K562 (cell line): ENCODE measurements around the gene STARD13. TPM values are rescaled to one million over a fixed set of nuclear protein-coding genes. Genes with fewer than 3 reads are reported as not detected.

Source experiments
- ATAC-seq: fragments of 200-7000 bp; cut with Tn5 transposase; 3 replicates; pipeline ENCODE4 v1.9.1; 2020; ENCODE audit warnings: moderate library complexity
- BruUV-seq: library from RNA; stranded (reverse); fragments of 400-500 nt; replicated peaks from 2 replicates; lab custom pipeline; 2021; lab: Mats Ljungman, UMichigan
- CTCF ChIA-PET: fragments of 300-600 bp; formaldehyde crosslinking; extraction: SDS; loops from one replicate; lab custom pipeline; 2021; ENCODE audit warnings: low intra/inter-chr PET ratio; lab: Yijun Ruan, JAX
- POLR2A ChIA-PET: fragments of 300-600, 350-650 bp; sonication (Branson Sonifier 250); formaldehyde crosslinking; extraction: SDS; loops from one replicate; lab custom pipeline; 2021; ENCODE audit warnings: antibody characterized with exemption, inconsistent platforms; lab: Yijun Ruan, JAX
- DNase-seq, 4 experiments: peaks; one replicate each; pipeline versions ENCODE4 v3.0.0 to v3.0.0-alpha.2; 2011 to 2018; ENCODE audit warnings: low spot score in 3 of 4, mixed read lengths in 3 of 4; ENCODE audit errors: extremely low read depth in 1 of 4
- FAIRE-seq: peaks from 2 replicates; lab custom pipeline; 2011; peaks lifted over from hg19 to GRCh38; lab: Jason Lieb, UNC
- H2AFZ ChIP-seq: 2 replicates; pipeline ENCODE4 v1.6.0; 2011; ENCODE audit warnings: low read depth, low read length, control low read depth, inconsistent platforms
- H3K27ac ChIP-seq: fragments of 200-600 bp; 3 replicates; pipeline ENCODE4 v1.8.0; 2011; ENCODE audit warnings: low read depth, mild to moderate bottlenecking, control low read depth, inconsistent platforms, low read length, moderate library complexity, mixed read lengths; ENCODE audit errors: extremely low read depth
- H3K27me3 ChIP-seq, 2 experiments: fragments of 300-600 bp in 1 of 2; 2 replicates in 1 of 2; 3 replicates in 1 of 2; pipeline versions ENCODE4 v1.6.0 to v1.8.0; 2011; ENCODE audit warnings: inconsistent platforms in 2 of 2, low read length in 2 of 2, mild to moderate bottlenecking in 1 of 2, mixed read lengths in 1 of 2, moderate library complexity in 1 of 2; ENCODE audit not compliant: control insufficient read depth in 2 of 2, insufficient read depth in 2 of 2
- H3K36me3 ChIP-seq: fragments of 300-600 bp; 3 replicates; pipeline ENCODE4 v1.8.0; 2011; ENCODE audit warnings: mild to moderate bottlenecking, low read length, inconsistent platforms; ENCODE audit not compliant: control insufficient read depth, insufficient read depth
- H3K4me1 ChIP-seq, 2 experiments: fragments of 200-600 bp in 1 of 2; replicated peaks in 1 of 2; 2 replicates in 1 of 2; 3 replicates in 1 of 2; pipeline versions ENCODE4 v1.5.1 to v1.8.0; 2011; ENCODE audit warnings: inconsistent platforms in 2 of 2, low read length in 2 of 2, mild to moderate bottlenecking in 1 of 2, mixed read lengths in 1 of 2, moderate library complexity in 1 of 2; ENCODE audit not compliant: control insufficient read depth in 2 of 2, insufficient read depth in 2 of 2
- H3K4me2 ChIP-seq: 2 replicates; pipeline ENCODE4 v1.6.1; 2011; ENCODE audit warnings: low read length, control low read depth, inconsistent platforms, mixed read lengths; ENCODE audit not compliant: insufficient read depth
- H3K4me3 ChIP-seq: fragments of 200-600 bp; sonication (generic), shearing (Covaris generic); 2 replicates; pipeline ENCODE4 v1.5.1; 2016; ENCODE audit warnings: control low read depth, inconsistent platforms
- H3K79me2 ChIP-seq: fragments of 200-600 bp; 3 replicates; pipeline ENCODE4 v1.8.0; 2011; ENCODE audit warnings: low read length, inconsistent platforms; ENCODE audit not compliant: control insufficient read depth, insufficient read depth
- H3K9ac ChIP-seq, 2 experiments: 2 replicates each; pipeline versions ENCODE4 v1.6.0 to v1.6.1; 2011; ENCODE audit warnings: low read depth in 2 of 2, low read length in 2 of 2, control low read depth in 1 of 2, inconsistent platforms in 1 of 2, mild to moderate bottlenecking in 1 of 2, mixed read lengths in 1 of 2; ENCODE audit not compliant: insufficient read depth in 1 of 2
- H3K9me1 ChIP-seq: one replicate; pipeline ENCODE4 v1.6.0; 2011; ENCODE audit warnings: inconsistent platforms, mild to moderate bottlenecking, low read length, moderate library complexity; ENCODE audit not compliant: control insufficient read depth, insufficient read depth
- H3K9me3 ChIP-seq: replicated peaks from 2 replicates; pipeline ENCODE4 v1.5.1; 2011; ENCODE audit warnings: low read depth, low read length, inconsistent platforms; ENCODE audit not compliant: control insufficient read depth, insufficient read depth
- H4K20me1 ChIP-seq: replicated peaks from 2 replicates; pipeline ENCODE4 v1.6.1; 2011; ENCODE audit warnings: low read length, inconsistent platforms, mixed read lengths; ENCODE audit not compliant: control insufficient read depth, insufficient read depth
- KLF1 ChIP-seq: fragments of 450-650 bp; IDR thresholded peaks from 2 replicates; pipeline ENCODE4 v1.6.1; 2016; ENCODE audit warnings: missing genetic modification characterization, missing compliant biosample characterization
- NR1H2 ChIP-seq: sonication (generic); formaldehyde crosslinking; IDR thresholded peaks from 2 replicates; pipeline ENCODE4 v1.4.0; 2020; ENCODE audit warnings: mild to moderate bottlenecking, missing genetic modification reagents
- SIRT6 ChIP-seq: IDR thresholded peaks from one replicate; pipeline ENCODE4 v1.6.1; 2012; ENCODE audit warnings: low read depth, mild to moderate bottlenecking, control low read depth, inconsistent platforms, low read length, moderate library complexity
- WGBS: fragments of 100-300 bp; shearing (Covaris generic); methylation state at CpG from one replicate; pipeline ENCODE4 v1.1.6; 2016; ENCODE audit warnings: low coverage, mixed read lengths; ENCODE audit not compliant: insufficient coverage; ENCODE audit errors: missing lambda C conversion rate; 5-methylcytosine and 5-hydroxymethylcytosine counted together
- in situ Hi-C: fragments of 300-500 bp; cut with MboI; formaldehyde crosslinking; loops from 4 replicates; pipeline ENCODE4 v1.15.0; 2018; ENCODE audit warnings: inconsistent platforms, mixed read lengths
- intact Hi-C: fragments of 100-400 bp; cut with micrococcal nuclease; formaldehyde crosslinking; loops from 2 replicates; pipeline ENCODE4 v1.14.2; 2022
- polyA plus RNA-seq, 8 experiments: library from polyadenylated mRNA; depleted of rRNA in 4 of 8; stranded (reverse) in 5 of 8; unstranded in 3 of 8; fragments of >200 nt; fragmentation: Nextera tagmentation in 2 of 8; fragmentation: Illumina TruSeq in 1 of 8; extraction: Ambion mirVana in 2 of 8; extraction: Trizol in 1 of 8; gene quantifications; 2 replicates each; pipeline versions ENCODE4 v1.2.1 to v1.2.3, GENCODE V29; 2011 to 2014; ENCODE audit warnings: inconsistent platforms in 1 of 8, missing spikeins in 1 of 8
- total RNA-seq, 7 experiments: library from RNA; depleted of rRNA in 6 of 7; stranded (reverse); fragments of >200 nt in 6 of 7; fragmentation: Illumina TruSeq in 2 of 7; extraction: Trizol in 2 of 7; gene quantifications; 2 replicates each; pipeline versions ENCODE4 v1.2.1 to v1.2.3, GENCODE V29; 2011 to 2021; ENCODE audit warnings: low replicate concordance in 1 of 7
- TF ChIP-seq, protein P1 (sequence below): IDR thresholded peaks from 2 replicates; pipeline ENCODE4 v1.6.1; 2011; ENCODE audit warnings: borderline replicate concordance, low read depth, mild to moderate bottlenecking, moderate library complexity, low read length; ENCODE audit not compliant: insufficient read depth, poor library complexity, severe bottlenecking

The STARD13 gene
- total and polyA plus RNA-seq, 9 of the 15 experiments (the other 6 are each of a cell fraction or from before 2014, with no cell fraction given) = 0.11 TPM; not detected in 8

DNA sequence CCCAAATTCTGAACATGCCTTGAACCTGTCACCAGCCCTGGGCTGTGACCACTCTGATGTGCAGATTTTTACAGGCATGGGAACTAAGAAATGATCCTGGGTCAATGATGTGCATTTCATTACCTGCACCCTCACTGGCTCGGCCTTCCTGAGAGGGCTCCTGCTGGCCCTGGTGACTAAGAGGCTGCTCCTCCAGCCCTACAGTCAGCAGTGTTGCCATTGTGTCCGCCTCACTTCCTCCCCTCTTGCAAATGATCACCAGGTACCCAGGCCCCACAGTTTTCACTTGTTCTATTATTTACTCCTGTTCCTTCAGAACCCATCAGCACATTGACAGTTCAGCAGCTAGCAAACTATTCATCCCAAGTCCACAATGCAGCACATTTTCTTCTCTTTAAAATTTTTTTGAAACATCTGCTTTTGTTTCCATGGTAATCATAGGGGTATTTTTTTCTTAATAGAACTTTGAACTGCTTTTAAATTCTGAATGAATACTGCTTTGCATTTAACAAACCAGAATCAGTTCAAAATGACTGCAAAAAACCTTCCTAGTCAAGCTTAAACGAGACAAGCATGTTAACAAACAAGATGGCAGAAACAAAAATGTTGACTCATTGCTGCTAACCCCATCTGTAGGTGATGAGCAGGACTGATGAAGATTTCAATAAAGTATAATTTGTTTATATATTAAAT lies 29.3 kb downstream of the STARD13 start:
- Histone ChIP-seq H3K4me3 (no peak overlapping the region), H3K27ac (no peak overlapping the region), H4K20me1 (no peaks in the 10 kb centered on the region), H3K4me1 (no peaks in the 10 kb centered on the region), H2AFZ (no peak overlapping the region), H3K9ac (no peak overlapping the region), H3K36me3 (no peaks in the 10 kb centered on the region)
- intact Hi-C loops (no loop called here), in situ Hi-C loops (no loop called here)
- 0% methylated on average over 3 of the region's 3 CpGs for WGBS
- ChIA-PET CTCF (no interaction called here), POLR2A (no interaction called here)
- DNase-seq = no peak
- BruUV-seq = no TSS peak
- TF ChIP-seq SIRT6 (no peak), KLF1 (tag) (no peak), NR1H2 (no peak)
- TF ChIP-seq, protein P1, sequence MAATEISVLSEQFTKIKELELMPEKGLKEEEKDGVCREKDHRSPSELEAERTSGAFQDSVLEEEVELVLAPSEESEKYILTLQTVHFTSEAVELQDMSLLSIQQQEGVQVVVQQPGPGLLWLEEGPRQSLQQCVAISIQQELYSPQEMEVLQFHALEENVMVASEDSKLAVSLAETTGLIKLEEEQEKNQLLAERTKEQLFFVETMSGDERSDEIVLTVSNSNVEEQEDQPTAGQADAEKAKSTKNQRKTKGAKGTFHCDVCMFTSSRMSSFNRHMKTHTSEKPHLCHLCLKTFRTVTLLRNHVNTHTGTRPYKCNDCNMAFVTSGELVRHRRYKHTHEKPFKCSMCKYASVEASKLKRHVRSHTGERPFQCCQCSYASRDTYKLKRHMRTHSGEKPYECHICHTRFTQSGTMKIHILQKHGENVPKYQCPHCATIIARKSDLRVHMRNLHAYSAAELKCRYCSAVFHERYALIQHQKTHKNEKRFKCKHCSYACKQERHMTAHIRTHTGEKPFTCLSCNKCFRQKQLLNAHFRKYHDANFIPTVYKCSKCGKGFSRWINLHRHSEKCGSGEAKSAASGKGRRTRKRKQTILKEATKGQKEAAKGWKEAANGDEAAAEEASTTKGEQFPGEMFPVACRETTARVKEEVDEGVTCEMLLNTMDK = no peak
- TF ChIP-seq, all 486 proteins: peak for 0
- FAIRE-seq (no peak), ATAC-seq (no peak)
- Histone ChIP-seq H3K4me2 (no peak overlapping the region), H3K79me2 (no peaks in the 10 kb centered on the region), H3K9me3 (no peaks in the 10 kb centered on the region), H3K27me3 (no peaks in the 10 kb centered on the region), H3K9me1 (no peaks in the 10 kb centered on the region)
